GM21390 (cell line): ENCODE results near the gene ZG16.
"Not testable (repeated sequence)": the region's sequence is repeated elsewhere in the genome, so short reads cannot be mapped to it uniquely, and the experiment has no call there.

Source experiments
- ATAC-seq: cut with Tn5 transposase; IDR thresholded peaks from one replicate; pipeline ENCODE4 v1.9.1; 2021; ENCODE audit not compliant: unreplicated experiment

Gene ZG16, protein sequence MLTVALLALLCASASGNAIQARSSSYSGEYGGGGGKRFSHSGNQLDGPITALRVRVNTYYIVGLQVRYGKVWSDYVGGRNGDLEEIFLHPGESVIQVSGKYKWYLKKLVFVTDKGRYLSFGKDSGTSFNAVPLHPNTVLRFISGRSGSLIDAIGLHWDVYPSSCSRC

DNA sequence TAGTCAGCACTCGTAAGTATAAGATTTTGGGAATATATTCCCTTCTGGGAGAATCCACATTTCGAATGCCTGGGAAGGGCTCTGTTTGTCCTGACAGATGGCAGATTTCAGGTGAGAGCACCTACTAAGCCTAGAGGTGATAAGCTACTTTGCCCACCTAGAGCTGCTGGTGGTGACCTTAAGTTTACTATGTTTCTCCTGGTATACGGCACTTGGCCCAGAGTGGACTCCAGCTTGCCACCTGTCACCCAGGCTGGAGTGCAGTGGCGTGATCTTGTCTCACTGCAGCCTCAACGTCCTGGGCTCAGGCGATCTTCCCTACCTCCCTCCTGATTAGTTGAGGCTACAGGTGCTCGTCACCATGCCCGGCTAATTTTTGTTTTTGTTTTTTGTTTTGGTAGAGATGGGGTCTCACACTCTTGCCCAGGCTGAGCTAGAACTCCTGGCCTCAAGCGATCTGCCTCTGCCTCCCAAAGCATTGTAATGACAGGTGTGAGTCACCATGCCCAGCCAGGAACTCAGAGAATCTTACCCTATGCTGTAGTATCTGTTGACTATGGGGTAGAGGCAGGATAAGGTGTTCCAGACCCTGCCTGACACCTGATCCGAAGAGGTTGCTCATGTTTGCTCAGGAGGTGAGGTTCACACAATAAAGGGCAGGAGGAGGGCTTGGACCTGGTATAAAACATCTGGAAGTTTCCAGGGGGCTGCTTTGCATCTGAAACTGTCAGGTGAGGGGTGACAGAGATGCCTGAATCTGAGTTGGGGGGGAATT lies at the start of gene ZG16:
Gene ZG16, plus strand, starts transcription at position 681 of the 775 bp plus-strand sequence. CDS start 1,011 bp downstream, outside the sequence.
- no peak for ATAC-seq

DNA sequence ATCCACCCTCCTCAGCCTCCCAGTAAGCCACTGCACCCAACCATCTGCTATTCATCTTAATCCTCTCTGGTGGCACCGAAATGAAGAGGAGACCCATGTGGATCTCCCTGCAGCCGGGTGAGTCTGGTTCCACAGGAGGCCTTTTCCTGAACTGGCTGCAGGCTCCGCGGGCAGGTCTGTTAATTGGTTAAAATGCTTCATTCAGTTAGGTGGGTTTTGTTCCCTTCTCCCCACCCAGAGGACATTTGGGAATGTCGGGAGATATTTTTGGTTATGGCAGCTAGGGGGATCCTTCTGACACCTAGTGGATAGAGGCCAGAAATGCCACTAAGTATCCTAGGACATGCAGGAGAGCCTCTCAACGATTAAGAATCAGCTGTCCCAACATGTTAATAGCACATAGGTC lies 48.9 kb upstream of the ZG16 start:
- ATAC-seq: no peak

DNA sequence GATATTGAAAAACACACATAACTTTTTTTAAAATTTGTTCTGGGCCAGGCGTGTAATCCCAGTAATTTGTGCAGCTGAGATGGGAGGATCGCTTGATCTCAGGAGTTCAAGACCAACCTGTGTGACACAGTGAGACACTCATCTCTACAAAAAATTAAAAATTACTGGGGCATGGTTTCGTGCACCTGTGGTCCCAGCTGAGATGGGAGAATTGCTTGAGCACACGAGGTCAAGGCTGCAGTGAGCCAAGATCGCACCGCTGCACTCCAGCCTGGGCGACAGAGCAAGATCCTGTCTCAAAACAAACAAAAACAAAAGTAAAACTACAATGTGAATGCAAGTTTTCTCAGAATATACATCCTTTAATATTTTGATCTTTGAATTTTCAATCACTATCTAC lies 47.4 kb upstream of the ZG16 start:
- ATAC-seq: no peak

DNA sequence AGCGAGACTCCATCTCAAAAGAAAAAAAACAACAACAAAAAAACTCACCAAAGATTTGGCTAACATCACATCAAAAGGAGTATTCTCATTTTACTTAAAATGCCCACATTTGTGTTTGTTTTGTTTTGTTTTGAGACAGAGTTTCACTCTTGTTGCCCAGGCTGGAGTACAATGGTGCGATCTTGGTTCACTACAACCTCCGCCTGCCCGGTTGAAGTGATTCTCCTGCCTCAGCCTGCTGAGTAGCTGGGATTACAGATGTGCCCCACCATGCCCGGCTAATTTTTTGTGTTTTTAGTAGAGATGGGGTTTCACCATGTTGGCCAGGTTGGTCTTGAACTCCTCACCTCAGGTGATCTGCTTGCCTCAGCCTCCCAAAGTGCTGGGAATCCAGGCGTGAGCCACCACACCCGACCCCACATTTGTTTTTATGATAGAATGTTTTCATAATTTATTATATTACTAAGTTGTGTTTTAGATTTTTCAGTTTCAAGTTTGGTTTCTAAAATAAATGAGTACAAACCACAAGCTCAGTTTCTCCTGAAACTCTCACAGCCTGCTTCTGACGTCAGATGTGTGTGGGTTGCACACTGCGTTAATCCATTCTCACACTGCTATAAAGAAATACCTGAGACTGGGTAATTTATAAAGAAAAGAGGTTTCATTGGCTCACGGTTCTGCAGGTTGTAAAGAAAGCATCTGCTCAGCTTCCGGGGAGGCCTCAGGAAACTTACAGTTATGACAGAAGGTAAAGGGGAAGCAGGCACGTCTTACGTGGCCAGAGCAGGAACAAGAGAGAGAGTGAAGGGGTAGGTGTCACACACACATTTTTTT lies 46.1 kb upstream of the ZG16 start:
- ATAC-seq: not testable (repeated sequence)

DNA sequence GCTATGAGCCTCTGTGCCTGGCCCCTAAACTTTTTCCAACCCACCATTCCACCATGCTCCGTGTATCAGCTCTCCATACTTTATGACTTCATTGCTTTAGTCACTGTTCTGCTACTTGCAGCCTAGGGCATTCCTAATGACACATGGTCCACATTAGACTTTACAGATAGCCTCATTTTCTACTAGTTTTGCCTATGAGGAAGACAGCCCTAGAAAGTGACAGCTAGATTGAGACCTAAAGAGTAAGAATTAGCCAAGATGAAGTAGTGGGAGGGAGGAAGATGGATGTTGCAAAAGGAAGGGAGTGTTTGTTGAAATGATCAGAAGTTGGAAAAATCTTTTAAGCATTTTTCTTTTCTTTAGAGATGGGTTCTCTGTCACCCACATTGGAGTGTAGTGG lies 43.3 kb upstream of the ZG16 start:
- ATAC-seq: no peak

DNA sequence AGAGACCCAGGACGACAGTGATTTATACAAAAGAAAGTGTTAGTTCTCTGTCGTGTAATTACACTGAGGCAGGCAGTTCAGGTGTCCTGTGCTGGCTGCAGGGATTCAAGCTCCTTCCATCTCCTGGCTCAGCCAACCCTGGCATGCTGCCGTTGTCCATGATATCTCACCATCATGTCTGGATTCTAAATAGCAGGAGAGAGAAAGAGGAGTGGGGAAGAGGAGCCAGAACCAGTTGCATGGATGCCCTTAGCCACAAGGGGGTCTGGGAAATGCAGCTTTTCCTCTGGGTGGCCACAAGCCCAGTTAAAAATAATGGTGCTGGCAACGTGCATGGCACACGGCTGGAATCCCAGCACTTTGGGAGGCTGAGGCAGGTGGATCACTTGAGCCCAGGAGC lies 41.9 kb upstream of the ZG16 start:
- ATAC-seq: no peak

DNA sequence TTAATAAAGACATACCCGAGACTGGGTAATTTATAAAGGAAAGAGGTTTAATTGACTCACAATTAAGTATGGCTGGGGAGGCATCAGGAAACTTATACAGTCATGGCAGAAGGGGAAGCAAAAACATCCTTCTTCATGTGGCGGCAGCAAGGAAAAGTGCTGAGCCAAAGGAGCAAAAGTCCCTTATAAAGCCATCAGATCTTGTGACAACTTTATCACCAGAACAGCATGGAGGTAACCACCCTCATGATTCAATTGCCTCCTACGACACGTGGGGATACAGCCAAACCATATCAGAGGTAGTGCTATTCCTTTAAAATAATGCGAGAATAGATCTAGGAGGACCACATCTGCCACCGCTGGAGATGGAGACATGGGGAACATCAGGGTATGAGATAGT lies 41.3 kb upstream of the ZG16 start:
- no peak for ATAC-seq

DNA sequence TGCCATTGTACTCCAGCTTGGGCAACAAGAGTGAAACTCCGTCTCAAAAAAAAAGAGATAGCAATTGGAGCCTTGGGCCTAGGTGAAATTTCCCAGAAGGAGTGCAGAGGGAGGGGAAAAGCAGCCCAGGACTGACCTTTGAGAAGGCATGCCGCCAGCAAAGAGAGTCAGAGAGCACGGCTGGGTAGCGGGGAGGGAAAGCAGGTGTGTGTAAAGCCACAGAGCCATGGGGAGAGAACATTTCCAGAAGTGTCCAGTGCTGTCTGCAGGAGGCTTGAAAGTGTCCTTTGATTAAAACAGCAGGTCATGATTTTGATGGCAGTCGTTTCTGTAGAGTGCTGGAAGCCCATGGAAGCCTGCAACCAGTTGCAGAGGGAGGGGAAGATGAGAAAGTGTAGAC lies 40.3 kb upstream of the ZG16 start:
- ATAC-seq: no peak

DNA sequence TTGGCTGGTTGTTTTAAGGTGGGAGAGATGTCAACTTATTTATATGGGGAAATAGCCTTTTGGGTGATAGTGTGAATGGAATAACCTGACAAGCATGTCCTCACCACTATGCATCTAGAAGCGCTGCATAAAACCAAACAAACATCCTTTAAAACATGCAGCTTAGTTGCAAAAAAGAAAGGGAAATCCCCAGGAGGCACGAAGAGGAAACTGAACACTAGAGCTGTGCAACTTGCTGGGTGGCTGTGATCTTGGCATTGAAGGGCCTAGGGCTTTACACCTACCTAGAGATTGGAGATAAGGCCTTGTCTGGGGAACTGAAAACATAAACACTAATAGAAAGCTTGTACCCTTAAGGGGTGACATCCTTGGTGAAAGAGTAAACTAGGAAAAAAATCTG lies 39.5 kb upstream of the ZG16 start:
- no peak for ATAC-seq

DNA sequence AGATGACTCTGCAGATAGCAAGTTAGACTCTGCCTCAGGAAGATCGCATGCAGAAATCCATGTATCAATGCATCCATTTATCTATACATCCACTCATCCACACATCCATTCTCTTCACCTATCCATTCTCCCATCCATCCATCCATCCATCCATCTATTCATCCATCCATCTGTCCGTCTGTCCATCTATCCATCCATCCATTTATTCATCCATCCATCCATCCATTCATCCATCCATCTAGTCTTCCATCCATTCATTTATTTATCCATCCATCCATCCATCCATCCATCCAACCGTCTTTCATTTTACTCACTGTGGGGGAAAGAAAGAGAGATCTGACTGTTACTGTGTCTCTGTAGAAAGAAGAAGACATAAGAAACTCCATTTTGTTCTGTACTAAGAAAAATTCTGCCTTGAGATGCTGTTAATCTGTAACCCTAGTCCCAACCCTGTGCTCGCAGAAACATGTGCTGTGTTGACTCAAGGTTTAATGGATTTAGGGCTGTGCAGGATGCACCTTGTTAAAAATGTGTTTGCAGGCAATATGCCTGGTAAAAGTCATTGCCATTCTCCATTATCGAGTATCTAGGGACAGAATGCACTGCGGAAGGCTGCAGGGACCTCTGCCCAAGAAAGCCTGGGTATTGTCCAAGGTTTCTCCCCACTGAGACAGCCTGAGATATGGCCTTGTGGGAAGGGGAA lies 38.0 kb upstream of the ZG16 start:
- ATAC-seq: not testable (repeated sequence)

DNA sequence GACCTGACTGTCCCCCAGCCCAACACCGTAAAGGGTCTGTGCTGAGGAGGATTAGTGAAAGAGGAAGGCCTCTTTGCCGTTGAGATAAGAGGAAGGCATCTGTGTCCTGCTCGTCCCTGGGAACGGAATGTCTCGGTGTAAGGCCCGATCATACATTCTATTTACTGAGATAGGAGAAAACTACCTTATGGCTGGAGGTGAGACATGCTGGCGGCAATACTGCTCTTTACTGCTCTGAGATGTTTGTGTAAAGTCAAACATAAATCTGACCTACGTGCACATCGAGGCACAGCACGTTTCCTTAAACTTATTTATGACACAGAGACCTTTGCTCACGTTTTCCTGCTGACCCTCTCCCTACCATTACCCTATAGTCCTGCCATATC lies 37.4 kb upstream of the ZG16 start:
- ATAC-seq: not testable (repeated sequence)

DNA sequence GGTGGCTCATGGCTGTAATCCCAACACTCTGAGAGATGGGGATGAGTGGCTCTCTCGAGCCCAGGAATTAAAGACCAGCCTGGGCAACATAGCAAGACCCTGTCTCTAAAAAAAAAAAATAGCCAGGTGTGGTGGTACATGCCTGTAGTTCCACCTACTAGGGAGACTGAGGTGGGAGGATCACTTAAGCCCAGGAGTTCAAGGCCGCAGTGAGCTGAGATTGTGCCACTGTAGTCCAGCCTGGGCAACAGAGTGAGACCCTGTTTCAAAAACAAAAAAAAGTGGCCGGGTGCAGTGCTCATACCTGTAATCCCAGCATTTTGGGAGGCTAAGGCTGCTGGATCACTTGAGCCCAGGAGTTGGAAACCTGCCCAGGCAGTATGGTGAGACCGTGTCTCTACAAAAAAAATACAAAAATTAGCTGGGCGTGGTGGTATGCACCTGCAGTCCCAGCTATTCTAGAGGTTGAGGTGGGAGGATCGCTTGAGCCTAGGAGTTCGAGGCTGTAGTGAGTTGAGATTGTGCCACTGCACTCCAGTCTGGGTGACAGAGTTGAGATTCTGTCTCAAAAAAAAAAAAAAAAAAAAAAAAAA lies 35.3 kb upstream of the ZG16 start:
- ATAC-seq: no peak

DNA sequence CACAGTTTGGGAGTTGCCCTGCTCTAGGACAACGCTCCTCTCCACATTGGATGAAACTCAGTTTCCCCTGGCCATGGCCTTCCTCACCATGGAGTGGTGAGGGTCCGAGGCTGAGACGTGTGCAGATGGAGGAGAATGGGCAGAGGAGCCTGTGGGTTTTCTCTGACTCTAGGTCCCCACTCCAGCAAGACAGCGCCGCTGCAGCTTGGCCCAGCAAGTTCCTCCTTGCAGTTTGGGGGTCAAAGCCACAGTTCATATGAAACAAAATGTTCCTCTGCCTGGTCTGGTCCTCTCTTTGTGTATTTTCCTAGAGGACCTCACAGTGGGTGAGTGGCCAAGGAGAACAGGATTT lies 34.6 kb upstream of the ZG16 start:
- ATAC-seq: no peak

DNA sequence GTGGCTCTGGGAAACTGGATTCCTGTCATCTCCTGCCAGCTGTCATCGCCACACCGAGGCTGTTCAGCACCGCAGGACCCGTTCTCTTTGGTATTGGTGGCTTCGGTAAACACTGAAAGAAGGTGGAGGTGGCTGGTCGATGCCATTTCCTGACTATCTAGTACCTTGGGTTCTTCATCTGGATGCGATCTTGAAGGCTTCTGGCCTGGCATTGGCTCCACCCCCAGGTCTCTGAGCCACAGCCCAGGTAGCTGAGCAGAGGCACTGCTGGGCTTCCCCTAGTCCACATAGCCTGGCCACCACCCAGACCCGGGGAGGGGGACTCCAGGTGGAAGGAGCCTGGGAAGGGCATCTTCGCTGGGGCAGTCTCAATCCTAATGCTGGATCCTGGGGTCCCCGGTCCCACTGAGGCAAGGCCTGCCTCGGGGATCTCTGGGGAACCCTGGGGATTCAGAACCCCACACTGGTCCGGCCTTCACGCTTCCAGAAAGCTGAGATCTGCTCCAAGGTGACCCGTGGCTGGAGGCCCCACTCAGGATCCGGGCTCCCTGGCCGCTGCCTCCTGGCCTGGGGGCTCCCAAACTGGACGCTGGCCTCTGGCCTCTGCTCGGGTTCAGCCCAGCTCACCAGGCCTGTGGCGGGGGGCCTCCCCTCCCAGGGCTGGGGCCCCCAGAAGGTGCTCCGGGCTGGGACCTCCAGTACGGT lies 34.1 kb upstream of the ZG16 start:
- ATAC-seq: no peak

DNA sequence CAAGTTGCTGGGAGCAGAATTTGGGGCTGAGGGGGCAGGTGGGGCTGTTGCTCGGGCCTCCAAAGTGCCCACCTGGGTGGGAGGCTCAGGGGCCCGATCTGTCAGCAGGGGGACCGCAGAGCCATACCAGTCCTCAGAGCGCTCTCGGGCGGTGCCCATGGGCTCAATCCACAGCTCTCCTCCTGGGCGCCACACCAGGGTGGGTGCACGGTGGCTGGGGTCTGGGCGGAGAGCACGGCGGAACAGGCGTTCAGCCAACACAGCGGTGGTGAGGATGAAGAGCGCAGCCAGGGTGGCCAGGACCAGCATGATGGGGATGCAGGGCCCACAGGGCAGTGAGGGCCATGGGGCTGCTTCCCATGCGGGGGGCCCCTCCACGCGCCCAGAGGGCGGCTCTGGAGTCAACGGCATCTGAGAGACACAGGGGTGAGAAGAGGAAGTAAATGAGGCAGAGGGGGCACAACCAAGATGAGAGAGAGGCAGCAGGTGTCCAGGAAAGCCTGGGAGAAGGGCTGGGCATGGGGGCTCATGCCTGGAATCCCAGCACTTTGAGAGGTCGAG lies 33.4 kb upstream of the ZG16 start:
- no peak for ATAC-seq

DNA sequence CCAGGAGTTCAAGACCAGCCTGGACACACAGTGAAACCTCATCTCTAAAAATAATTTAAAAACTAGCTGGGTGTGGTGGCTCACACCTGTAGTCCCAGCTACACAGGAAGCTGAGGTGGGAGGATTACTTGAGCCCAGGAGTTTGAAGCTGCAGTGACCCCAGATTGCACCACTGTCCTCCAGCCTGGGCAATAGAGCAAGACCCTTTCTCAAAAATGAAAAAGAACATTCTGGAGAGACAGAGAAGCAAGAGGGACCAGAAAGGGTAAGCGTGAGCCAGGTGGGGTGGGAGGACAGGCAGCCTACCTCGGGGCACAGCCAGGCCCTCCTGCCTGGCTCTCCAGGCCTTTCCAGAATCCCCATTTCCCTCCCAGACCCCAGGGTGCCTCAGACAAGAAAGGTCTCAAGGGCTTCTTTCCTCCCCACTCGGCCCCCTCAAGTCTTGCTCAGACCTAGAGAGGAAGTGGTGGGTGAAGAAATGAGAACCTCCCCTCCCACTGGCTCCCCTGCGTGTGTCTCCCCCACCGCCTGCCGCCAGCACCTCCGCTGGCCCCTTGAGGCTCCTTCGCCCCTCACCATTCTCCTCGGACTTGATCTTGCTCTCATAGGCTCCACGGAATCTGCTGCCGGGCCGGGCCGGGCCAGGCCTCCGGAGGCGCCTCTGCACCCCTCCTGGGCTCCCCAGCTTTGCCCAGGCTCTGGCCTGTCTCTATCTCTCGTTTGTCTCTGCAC lies 32.8 kb upstream of the ZG16 start:
- ATAC-seq: no peak

DNA sequence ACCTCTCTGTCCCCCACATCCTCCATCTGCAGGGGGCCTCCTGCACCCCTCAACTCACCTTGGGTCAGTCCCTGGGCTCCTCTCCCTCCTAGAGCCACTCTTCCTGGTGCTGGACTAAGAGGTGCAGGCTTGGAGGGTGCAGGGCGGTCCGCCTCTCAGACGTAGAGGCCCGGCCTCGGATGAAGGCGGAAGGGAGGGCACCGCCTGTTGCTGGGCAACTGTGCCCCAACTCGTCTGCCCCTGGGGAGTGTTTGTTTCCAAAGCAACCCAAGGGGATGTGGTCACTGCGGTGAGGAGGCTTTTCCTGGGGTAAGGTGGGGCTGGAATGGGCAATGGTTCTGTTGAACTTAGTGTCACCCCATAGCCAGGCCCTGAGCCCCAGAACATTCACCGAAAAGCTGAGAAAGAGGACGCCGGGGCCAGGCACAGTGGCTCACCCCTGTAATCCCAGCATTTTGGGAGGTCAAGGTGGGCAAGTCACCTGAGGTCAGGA lies 32.2 kb upstream of the ZG16 start, which contains the start of gene C16orf54:
Gene C16orf54, minus strand, starts transcription at position 138 of the 493 bp plus-strand sequence. CDS start 1,039 bp downstream, outside the sequence.
- ATAC-seq: peak; percentile 63

DNA sequence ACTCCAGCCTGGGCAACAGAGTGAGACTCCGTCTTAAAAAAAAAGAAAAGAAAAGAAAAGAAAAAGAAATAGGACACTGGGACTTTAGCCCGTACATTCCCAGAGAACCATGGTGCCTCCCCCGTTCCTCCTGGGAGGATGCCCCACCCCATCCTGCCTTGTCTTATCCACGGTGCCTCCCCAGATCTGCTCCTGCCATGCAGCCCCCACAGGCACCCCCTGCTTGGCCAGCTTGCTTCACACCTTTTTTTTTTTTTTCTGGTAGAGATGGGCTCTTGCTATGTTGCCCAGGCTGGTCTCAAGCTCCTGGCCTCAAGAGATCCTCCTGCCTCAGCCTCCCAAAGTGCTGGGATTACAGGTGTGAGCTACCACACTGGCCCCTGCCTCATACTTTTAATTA lies 31.5 kb upstream of the ZG16 start:
- not testable (repeated sequence) for ATAC-seq
